Left lobe of liver (tissue), 2 donors: ENCODE results near the gene FAM107B. TPM values are rescaled to one million over a fixed set of nuclear protein-coding genes. Genes with fewer than 3 reads are reported as not detected.
A peak's percentile ranks its signal among the peaks of the same experiment; 100 is the strongest.

Experiments
- ATAC-seq: fragments of 200-7000 bp; cut with Tn5 transposase; one replicate; pipeline ENCODE4 v1.9.1; 2020; ENCODE audit warnings: mild to moderate bottlenecking, moderate library complexity
- DNase-seq: peaks from one replicate; pipeline ENCODE4 v3.0.0-alpha.2; 2020; ENCODE audit warnings: low spot score
- total RNA-seq: library from RNA; stranded (reverse); gene quantifications from one replicate; pipeline ENCODE4 v1.2.1, GENCODE V29; 2021
- donor health status: DM: no; HTN: no; CAD: no; lungs with moderate emphysema.
- donor health status: DM: no; HTN: yes; CAD: no.

FAM107B gene
- total RNA-seq, 1 donor from 2014 or later, result 67.2 TPM

DNA sequence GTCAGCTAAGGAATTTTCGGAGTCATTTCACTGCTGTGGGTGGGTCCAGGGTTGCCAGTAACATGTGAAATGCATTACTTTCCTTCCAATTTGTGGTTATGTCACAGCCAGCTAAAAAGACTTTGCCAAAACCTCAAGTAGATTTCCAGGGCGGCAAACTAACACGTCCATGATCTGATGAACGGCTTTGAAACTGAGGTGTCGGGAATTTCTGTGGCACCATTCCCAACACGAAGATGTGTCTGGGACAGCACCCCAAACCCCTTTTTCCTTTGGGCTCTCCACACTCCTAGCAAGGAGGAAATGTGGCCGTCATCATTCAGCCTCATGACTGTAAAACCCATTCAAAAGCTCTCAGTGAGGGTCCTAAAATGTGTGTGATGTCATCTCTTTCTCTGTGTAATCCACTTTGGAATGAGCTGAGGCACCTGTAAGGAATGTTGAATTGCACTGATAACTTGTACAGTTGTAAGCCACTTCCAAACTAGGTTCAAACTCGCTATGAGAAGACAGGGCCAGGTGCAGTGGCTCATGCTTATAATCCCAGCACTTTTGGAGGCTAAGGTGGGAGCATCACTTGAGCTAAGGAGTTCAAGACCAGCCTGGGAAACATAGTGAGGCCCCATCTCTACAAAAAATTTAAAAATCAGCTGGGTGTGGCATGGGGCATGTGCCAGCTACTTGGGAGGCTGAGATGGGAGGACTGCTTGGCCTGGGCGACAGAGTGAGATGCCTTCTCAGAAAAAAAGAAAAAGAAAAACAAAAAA lies 297.9 kb downstream of the FAM107B start:
- no peak for DNase-seq
- no peak for ATAC-seq

DNA sequence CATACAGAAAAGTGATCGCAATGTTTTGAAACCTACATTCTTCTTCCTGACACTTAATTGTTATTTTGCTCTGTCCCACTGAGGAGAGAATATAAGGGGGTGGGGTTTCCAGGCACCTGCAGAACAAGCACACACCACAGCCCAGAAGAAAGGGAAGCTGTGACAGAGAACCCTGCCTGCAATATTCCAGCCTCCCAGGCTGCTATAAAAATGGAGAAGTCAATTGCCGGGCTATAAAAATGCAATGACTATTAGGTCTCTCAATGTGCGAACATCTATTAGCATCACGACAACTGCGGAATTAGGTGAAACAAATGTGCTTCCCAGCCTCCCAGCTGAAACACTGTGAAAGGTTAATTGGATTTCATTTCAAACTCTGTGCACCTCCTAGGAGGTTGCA lies 298.7 kb downstream of the FAM107B start:
- DNase-seq (no peak), ATAC-seq (no peak)

DNA sequence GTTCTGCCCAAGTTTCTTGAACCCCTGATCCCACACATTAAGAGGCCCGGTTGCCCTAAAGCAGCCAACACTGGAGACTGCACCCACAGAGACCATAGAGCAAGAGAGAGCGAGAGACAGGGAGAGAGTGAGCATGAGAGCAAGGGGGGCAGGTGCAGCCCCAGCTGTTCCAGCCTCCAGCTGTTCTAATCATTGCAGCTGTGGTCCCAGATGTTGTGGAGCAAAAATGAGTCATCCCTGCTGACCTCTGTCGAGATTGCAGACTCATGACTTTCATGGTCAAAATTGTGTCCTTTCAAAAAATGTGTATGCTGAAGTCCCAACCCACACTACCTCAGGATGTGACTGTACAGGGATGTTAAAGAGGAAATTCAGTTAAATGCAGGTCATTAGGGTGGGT lies 300.0 kb downstream of the FAM107B start:
- DNase-seq, result peak; percentile 14
- no peak for ATAC-seq

DNA sequence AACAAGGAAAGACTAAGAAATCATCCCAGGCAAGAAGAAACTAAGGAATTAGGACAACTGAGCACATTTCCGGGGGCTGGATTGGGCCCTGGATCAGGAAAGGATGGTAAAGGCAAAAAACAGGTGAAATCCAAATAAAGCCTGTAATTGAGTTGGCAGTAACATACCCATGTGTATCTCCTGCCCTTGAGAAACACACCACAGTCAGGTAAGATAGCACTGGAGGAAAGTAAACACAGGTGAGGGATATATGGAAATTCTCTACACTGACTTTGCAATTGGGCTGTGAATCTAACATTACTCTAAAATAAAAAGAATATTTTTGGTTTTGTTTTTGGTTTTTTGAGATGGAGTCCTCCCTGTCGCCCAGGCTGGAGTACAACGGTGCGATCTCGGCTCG lies 303.8 kb downstream of the FAM107B start:
- DNase-seq, result no peak
- no peak for ATAC-seq

DNA sequence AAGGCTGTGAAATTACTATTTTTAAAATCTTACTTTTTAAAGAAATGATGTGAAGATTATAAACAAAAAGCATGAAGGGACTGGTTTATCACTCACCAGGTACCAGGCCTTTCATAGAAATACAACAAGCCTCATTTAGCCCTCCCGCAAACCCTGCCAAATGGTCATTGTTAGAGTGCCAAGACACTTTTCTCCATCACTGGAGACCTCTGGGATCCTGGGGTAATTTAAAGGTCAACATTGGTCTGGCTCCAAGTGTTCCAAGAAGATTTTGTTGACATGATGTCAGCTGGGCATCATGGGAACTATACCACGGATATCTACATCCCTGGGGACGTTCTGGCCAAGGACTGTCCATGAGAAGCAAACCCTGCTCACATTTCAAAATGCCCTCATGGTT lies 306.0 kb downstream of the FAM107B start:
- no peak for DNase-seq
- no peak for ATAC-seq

Other genes starting within 250 kb of the FAM107B start
- 4.8 TPM for gene CDNF, start 63.1 kb upstream of the FAM107B start, total RNA-seq
- 3.2 TPM for gene HSPA14, start 63.4 kb upstream of the FAM107B start, total RNA-seq
- gene MSANTD7, start 63.4 kb upstream of the FAM107B start, total RNA-seq, result 3.3 TPM
- 3.1 TPM for gene SUV39H2, start 104.0 kb upstream of the FAM107B start, total RNA-seq
- gene DCLRE1C, start 179.2 kb upstream of the FAM107B start, total RNA-seq, result 1.7 TPM
- gene MEIG1, start 184.5 kb upstream of the FAM107B start, total RNA-seq, result not detected